ENCODE data around the gene GCC2. TPM values are rescaled to one million over a fixed set of nuclear protein-coding genes. Genes with fewer than 3 reads are reported as not detected.
"Not testable (repeated sequence)": the region's sequence is repeated elsewhere in the genome, so short reads cannot be mapped to it uniquely, and the experiment has no call there.

The GCC2 gene
- total RNA-seq, 1 donor from 2014 or later, result 34.3 TPM

DNA sequence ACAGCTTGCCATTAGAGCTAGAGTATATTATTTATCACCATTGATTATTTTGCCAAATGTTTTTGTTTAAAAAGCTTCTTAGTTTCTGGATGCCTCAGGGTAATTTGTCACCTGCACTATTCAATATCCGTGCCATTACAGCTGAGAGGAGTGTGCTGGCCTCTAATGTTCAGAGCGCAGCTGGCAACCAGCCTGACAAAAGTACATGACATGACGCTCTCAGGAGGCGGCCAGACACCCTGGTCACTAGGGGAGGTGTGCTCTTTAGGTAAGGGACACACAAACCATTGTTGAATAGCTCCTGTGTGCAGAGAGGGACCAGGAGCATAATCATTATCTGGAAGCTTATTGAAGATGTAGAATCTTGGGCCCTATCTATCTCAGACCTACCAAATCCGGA is 105.5 kb downstream of the GCC2 start:
- Mint-ChIP-seq H3K9me3 (ENCODE audit: unreplicated experiment) (no peaks in the 10 kb centered on the region), H3K4me1 (ENCODE audit: unreplicated experiment) (peaks cover 30% of the 10 kb centered on the region), H3K27me3 (ENCODE audit: unreplicated experiment) (no peaks in the 10 kb centered on the region), H3K4me3 (ENCODE audit: unreplicated experiment) (no peak overlapping the region), H3K36me3 (ENCODE audit: unreplicated experiment) (no peaks in the 10 kb centered on the region), H3K27ac (ENCODE audit: unreplicated experiment) (no peak overlapping the region)
- DNase-seq (ENCODE audit: extremely low spot score, unreplicated experiment), result no peak
- TF ChIP-seq, protein P1, sequence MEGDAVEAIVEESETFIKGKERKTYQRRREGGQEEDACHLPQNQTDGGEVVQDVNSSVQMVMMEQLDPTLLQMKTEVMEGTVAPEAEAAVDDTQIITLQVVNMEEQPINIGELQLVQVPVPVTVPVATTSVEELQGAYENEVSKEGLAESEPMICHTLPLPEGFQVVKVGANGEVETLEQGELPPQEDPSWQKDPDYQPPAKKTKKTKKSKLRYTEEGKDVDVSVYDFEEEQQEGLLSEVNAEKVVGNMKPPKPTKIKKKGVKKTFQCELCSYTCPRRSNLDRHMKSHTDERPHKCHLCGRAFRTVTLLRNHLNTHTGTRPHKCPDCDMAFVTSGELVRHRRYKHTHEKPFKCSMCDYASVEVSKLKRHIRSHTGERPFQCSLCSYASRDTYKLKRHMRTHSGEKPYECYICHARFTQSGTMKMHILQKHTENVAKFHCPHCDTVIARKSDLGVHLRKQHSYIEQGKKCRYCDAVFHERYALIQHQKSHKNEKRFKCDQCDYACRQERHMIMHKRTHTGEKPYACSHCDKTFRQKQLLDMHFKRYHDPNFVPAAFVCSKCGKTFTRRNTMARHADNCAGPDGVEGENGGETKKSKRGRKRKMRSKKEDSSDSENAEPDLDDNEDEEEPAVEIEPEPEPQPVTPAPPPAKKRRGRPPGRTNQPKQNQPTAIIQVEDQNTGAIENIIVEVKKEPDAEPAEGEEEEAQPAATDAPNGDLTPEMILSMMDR (IDR thresholded peaks at IDR 0.05), result no peak

DNA sequence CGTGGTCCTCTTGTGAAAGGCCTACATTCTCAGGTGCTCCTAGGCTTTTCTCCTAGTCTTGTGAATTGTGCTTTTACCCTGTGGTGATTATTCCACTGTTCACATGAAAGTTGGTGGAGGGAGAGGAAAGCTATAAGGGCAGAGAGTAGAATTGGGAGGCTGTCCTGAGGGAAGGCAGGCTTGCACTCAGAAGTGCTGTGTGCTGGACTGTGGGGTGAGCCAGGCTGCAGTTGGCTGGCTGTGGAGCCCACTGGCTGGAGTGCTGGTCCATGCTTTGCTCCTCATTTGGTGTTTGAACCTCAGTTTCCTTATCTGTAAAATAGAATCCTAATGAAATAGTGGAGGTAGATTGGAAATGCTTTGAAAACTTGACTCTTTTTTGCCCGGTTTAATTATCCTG is 106.6 kb downstream of the GCC2 start:
- TF ChIP-seq, protein P1 (IDR thresholded peaks at IDR 0.05), result no peak

GRCh38 chr2:108556581-108556980 is 107.6 kb downstream of the GCC2 start:
- H3K27me3 Mint-ChIP-seq (ENCODE audit: unreplicated experiment); H3K9me3 Mint-ChIP-seq (ENCODE audit: unreplicated experiment); DNase-seq (ENCODE audit: extremely low spot score, unreplicated experiment); H3K4me3 Mint-ChIP-seq (ENCODE audit: unreplicated experiment); H3K36me3 Mint-ChIP-seq (ENCODE audit: unreplicated experiment): not testable (repeated sequence)
- Mint-ChIP-seq H3K27ac (ENCODE audit: unreplicated experiment) (peak overlapping the region; percentile 28), H3K4me1 (ENCODE audit: unreplicated experiment) (peaks cover 44% of the 10 kb centered on the region)

More for the DNA sequence above, 106.6 kb downstream of the GCC2 start:
- H3K27ac Mint-ChIP-seq (ENCODE audit: unreplicated experiment), result no peak overlapping the region
- H3K9me3 Mint-ChIP-seq (ENCODE audit: unreplicated experiment), result no peaks in the 10 kb centered on the region
- no peak overlapping the region for H3K4me3 Mint-ChIP-seq (ENCODE audit: unreplicated experiment)
- no peaks in the 10 kb centered on the region for H3K27me3 Mint-ChIP-seq (ENCODE audit: unreplicated experiment)
- H3K36me3 Mint-ChIP-seq (ENCODE audit: unreplicated experiment), result no peaks in the 10 kb centered on the region
- no peak for DNase-seq (ENCODE audit: extremely low spot score, unreplicated experiment)
- H3K4me1 Mint-ChIP-seq (ENCODE audit: unreplicated experiment), result peaks cover 36% of the 10 kb centered on the region

Other genes starting within 250 kb of the GCC2 start
- not detected in 2 replicates for gene SULT1C3, start 209.2 kb upstream of the GCC2 start, total RNA-seq
- gene SULT1C2, start 160.3 kb upstream of the GCC2 start, total RNA-seq, result 1.9 and 2.2 TPM in 2 replicates
- gene SULT1C4, start 71.3 kb upstream of the GCC2 start, total RNA-seq, result 6.0 and 7.0 TPM in 2 replicates
- gene LIMS1, start 85.3 kb downstream of the GCC2 start, total RNA-seq, result 69.6 and 74.4 TPM in 2 replicates